ENCODE data around the gene CXCL6. TPM values are rescaled to one million over a fixed set of nuclear protein-coding genes. Genes with fewer than 3 reads are reported as not detected.

Gene CXCL6
- total RNA-seq, 3 donors from 2014 or later: not detected

DNA sequence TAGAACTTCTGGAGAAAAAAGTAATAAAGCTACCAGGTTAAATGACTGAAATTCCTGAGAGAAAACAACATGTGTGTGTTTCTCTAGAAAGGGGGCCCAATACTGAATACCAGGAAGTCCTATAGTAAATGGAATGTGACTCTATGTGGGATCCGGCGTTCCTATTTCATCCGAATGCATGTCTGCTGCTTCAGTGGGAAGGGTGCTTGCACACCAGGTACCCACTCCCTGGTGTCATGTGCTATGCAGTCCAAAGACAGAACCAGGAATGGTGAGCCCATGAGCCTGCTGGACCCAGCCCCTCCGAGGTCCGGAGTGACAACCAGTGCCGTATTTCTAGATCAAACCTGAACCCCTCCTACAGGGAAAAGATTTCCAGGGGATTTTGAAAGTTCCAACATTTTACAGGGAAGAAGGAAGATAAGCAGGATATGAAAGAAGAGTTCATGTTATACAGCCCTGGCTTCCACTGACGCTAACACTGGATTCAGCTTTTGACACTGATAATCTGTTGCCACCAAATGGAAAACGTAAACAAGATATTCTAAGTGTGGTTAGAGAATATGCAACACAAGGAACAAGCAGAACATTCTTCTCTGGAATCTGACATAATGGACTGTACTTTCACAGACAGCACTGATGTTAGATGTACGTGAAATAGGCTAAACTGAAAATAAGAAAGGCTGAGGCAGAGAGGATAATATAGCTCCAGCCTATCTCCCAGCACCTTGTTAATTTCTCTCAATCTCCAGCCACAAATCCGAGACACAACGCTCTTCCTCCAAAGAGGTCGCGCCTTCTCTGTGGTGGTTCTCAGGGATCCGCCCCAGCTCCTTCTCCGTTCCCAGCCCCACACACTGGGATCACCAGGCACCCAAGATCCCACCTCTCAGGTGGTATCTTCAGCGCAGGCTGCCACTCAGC, 32.0 kb downstream of the CXCL6 start:
- ATAC-seq (no peak), DNase-seq (no peak)
- no peaks in the 10 kb centered on the region for H3K4me1 Mint-ChIP-seq (ENCODE audit: low read depth)
- no peaks in the 10 kb centered on the region for H3K36me3 Mint-ChIP-seq (ENCODE audit: insufficient read depth)
- no peak overlapping the region for H3K4me3 Mint-ChIP-seq
- H3K9me3 Mint-ChIP-seq: no peaks in the 10 kb centered on the region
- H3K27me3 Mint-ChIP-seq (ENCODE audit: low read depth): peaks cover 21% of the 10 kb centered on the region

DNA sequence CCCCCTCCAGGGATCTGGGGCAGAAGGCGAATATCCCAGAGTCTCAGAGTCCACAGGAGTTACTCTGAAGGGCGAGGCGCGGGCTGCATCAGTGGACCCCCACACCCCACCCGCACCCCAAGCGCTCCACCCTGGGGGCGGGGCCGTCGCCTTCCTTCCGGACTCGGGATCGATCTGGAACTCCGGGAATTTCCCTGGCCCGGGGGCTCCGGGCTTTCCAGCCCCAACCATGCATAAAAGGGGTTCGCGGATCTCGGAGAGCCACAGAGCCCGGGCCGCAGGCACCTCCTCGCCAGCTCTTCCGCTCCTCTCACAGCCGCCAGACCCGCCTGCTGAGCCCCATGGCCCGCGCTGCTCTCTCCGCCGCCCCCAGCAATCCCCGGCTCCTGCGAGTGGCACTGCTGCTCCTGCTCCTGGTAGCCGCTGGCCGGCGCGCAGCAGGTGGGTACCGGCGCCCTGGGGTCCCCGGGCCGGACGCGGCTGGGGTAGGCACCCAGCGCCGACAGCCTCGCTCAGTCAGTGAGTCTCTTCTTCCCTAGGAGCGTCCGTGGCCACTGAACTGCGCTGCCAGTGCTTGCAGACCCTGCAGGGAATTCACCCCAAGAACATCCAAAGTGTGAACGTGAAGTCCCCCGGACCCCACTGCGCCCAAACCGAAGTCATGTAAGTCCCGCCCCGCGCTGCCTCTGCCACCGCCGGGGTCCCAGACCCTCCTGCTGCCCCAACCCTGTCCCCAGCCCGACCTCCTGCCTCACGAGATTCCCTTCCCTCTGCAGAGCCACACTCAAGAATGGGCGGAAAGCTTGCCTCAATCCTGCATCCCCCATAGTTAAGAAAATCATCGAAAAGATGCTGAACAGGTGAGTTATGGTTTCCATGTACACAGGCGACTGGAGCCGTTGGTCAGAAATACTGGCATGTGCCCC, 32.9 kb downstream of the CXCL6 start, which contains the start of gene CXCL1:
TSS of gene CXCL1 (plus strand) at position 264 of the 926 bp plus-strand sequence. CDS start at position 342, 78 bp downstream.
- Mint-ChIP-seq H3K9me3 (no peaks in the 10 kb centered on the region), H3K36me3 (ENCODE audit: insufficient read depth) (no peaks in the 10 kb centered on the region), H3K4me3 (no peak within 1 kb of the TSS), H3K4me1 (ENCODE audit: low read depth) (no peaks in the 10 kb centered on the region), H3K27me3 (ENCODE audit: low read depth) (peaks cover 21% of the 10 kb centered on the region)
- DNase-seq: no peak
- ATAC-seq: peak; percentile 10 to 37

DNA sequence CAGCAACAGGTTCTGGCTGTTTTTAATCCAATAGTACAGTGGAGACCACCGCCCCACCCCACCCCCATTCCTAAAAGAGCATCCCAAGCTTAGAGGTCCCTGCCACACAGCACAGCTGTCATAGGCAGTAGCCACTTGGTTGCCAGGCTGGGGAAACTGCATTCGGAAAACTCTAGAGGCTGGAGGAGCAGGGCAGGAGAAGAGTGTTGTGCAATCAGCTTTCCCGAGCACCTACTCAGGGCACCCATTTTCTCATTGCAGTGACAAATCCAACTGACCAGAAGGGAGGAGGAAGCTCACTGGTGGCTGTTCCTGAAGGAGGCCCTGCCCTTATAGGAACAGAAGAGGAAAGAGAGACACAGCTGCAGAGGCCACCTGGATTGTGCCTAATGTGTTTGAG, 33.8 kb downstream of the CXCL6 start:
- H3K4me1 Mint-ChIP-seq (ENCODE audit: low read depth): no peaks in the 10 kb centered on the region
- no peaks in the 10 kb centered on the region for H3K9me3 Mint-ChIP-seq
- DNase-seq: no peak

DNA sequence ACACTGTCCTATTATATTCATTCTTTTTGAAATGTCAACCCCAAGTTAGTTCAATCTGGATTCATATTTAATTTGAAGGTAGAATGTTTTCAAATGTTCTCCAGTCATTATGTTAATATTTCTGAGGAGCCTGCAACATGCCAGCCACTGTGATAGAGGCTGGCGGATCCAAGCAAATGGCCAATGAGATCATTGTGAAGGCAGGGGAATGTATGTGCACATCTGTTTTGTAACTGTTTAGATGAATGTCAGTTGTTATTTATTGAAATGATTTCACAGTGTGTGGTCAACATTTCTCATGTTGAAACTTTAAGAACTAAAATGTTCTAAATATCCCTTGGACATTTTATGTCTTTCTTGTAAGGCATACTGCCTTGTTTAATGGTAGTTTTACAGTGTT, 34.3 kb downstream of the CXCL6 start:
- ATAC-seq (no peak), DNase-seq (no peak)
- peaks cover 21% of the 10 kb centered on the region for H3K27me3 Mint-ChIP-seq (ENCODE audit: low read depth)
- no peaks in the 10 kb centered on the region for H3K9me3 Mint-ChIP-seq
- H3K36me3 Mint-ChIP-seq (ENCODE audit: insufficient read depth): no peaks in the 10 kb centered on the region
- H3K4me3 Mint-ChIP-seq: no peak overlapping the region
- H3K4me1 Mint-ChIP-seq (ENCODE audit: low read depth): no peaks in the 10 kb centered on the region

More for the DNA sequence above, 33.8 kb downstream of the CXCL6 start:
- Mint-ChIP-seq H3K4me3 (no peak overlapping the region), H3K36me3 (ENCODE audit: insufficient read depth) (no peaks in the 10 kb centered on the region), H3K27me3 (ENCODE audit: low read depth) (peaks cover 21% of the 10 kb centered on the region)
- no peak for ATAC-seq

DNA sequence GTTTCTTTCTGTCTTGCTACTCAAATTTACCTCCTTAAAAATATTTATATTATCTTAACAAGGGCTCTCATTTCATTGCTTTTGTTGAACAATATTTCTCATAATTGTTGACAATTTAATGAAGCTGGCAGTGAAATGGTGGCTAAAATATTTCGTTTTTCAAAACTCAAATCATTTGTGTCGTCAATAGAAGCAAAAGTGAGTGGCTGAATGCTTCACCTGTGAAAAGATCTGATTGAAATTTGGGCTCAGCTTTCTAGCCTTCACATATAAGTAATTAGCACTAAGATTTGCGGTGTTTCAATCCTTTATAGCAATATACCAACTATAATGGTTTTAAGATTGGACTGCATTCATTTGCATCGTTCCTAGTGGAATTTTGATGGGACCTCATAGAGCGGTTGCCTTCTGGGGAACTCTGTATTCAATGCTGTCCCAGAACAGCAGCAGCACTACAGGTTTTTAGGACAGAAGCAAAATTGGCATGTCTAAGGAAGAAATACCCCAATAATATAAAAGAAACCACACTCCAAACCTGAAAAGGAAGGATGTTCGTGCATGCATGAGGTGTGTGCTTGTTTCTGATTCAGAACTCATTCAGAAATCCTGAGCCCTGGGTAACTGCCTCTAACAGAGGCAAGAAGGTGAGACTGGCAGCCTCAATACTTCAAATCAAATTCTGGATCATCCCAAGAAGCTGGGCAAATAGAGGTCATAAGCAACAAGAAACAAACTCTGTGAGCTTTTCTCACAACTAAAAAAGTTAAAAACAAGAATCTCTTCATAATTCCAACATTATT, 35.2 kb downstream of the CXCL6 start:
- no peaks in the 10 kb centered on the region for H3K9me3 Mint-ChIP-seq
- no peaks in the 10 kb centered on the region for H3K4me1 Mint-ChIP-seq (ENCODE audit: low read depth)
- H3K4me3 Mint-ChIP-seq: no peak overlapping the region
- H3K27me3 Mint-ChIP-seq (ENCODE audit: low read depth): peaks cover 21% of the 10 kb centered on the region
- H3K36me3 Mint-ChIP-seq (ENCODE audit: insufficient read depth): no peaks in the 10 kb centered on the region
- no peak for ATAC-seq
- no peak for DNase-seq

DNA sequence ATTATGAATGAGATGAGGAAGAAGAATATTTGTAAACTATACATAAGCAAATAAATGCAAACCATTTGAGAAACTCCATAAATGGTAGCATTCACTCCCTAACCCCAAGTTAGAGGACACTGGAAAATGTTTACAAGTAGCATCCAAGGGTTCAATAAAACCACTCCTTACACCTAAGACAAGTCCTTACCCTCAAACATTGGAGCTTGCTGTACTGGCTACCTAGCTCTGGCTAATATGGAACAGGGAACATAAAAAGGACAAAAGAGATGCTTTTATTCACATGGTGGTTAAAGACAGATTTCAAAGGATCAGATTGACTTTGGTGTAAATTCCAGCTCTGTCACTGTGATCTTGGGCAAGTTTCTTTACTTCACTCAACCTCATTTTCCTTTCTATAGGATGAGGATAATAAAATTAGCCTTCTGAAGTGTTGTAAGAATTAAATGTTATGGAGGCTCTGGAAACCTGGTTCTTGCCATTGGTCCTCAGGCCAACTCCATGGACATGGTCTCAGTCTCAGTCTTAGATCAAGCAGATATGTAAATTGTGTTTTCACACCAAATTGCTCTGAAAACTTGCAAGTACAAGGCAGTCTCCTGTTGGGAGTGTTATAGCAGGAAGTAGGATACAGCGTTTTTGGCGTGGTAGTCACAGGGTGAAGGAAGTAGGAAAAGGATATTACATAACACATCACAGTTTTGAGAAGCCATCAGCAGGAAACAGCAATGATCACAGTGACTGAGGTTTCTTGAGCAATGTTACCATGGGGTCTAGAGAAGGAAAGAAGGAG, 36.0 kb downstream of the CXCL6 start:
- Mint-ChIP-seq H3K27me3 (ENCODE audit: low read depth) (peaks cover 21% of the 10 kb centered on the region), H3K4me3 (no peak overlapping the region), H3K4me1 (ENCODE audit: low read depth) (no peaks in the 10 kb centered on the region), H3K9me3 (no peaks in the 10 kb centered on the region), H3K36me3 (ENCODE audit: insufficient read depth) (no peaks in the 10 kb centered on the region)
- ATAC-seq (no peak), DNase-seq (no peak)

DNA sequence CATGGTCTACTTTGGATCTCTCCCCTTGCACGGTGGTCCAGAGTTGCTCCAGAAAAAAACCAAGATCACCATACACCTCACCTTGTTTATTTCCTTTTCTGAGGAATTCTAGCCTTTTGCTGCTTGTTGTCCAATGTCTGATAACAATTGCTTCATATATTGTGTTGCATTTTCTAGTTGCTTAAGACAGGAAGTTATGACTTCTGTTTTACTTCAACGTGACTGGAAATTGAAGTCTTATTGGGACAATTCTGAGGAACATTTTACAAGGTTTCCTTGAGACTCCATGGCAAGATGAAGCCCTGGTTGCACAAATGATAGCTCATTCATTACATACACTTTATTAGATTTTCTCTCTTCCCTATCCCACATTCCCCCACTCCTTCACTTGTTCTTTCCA, 37.9 kb downstream of the CXCL6 start:
- H3K9me3 Mint-ChIP-seq: no peaks in the 10 kb centered on the region
- peaks cover 8% of the 10 kb centered on the region for H3K27me3 Mint-ChIP-seq (ENCODE audit: low read depth)
- no peak for DNase-seq
- H3K36me3 Mint-ChIP-seq (ENCODE audit: insufficient read depth): no peaks in the 10 kb centered on the region
- H3K4me1 Mint-ChIP-seq (ENCODE audit: low read depth): no peaks in the 10 kb centered on the region
- ATAC-seq: no peak
- no peak overlapping the region for H3K4me3 Mint-ChIP-seq

DNA sequence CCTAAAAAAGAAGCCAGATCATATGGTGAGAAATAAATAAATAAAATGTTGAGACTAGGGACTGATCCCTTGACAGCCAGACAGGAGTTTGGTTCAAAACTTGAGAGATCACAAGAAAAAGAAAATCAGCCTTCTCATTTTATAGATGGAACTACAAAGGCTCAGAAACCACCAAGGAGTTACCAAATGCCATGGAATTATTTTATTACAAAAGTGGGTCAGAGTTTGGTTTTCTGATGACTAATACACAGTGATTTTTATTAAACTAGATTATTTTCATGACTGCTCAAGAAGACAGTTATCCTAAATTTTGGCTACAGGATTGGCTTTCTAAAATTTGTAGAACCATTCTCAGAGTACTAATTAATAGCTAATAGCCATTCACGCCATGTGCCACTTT, 38.9 kb downstream of the CXCL6 start:
- ATAC-seq: no peak
- no peaks in the 10 kb centered on the region for H3K4me1 Mint-ChIP-seq (ENCODE audit: low read depth)
- H3K36me3 Mint-ChIP-seq (ENCODE audit: insufficient read depth): no peaks in the 10 kb centered on the region
- no peaks in the 10 kb centered on the region for H3K9me3 Mint-ChIP-seq
- no peak for DNase-seq
- no peak overlapping the region for H3K4me3 Mint-ChIP-seq
- no peaks in the 10 kb centered on the region for H3K27me3 Mint-ChIP-seq (ENCODE audit: low read depth)

DNA sequence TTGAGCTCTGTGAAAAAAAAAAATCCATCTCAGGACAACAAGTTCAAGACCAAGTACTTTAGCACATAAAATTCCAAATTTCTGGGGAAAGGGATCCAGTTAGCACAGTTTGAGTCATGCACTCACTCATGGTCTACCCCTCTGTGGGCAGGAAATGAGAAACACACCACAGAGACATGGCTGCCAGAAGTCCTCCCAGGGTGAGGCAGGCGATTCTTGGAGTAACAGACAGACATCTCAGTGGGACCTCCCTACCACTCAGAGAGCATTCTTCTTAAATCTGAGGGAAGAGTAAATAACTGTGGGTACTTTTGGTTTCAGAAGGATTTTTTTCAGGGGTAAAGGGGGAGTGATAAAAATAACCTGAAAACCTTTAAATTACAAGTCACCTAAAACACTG, 46.8 kb downstream of the CXCL6 start:
- no peaks in the 10 kb centered on the region for H3K27me3 Mint-ChIP-seq (ENCODE audit: low read depth)
- DNase-seq (no peak), ATAC-seq (no peak)
- no peaks in the 10 kb centered on the region for H3K4me1 Mint-ChIP-seq (ENCODE audit: low read depth)
- no peaks in the 10 kb centered on the region for H3K36me3 Mint-ChIP-seq (ENCODE audit: insufficient read depth)
- no peak overlapping the region for H3K4me3 Mint-ChIP-seq
- H3K9me3 Mint-ChIP-seq: no peaks in the 10 kb centered on the region

DNA sequence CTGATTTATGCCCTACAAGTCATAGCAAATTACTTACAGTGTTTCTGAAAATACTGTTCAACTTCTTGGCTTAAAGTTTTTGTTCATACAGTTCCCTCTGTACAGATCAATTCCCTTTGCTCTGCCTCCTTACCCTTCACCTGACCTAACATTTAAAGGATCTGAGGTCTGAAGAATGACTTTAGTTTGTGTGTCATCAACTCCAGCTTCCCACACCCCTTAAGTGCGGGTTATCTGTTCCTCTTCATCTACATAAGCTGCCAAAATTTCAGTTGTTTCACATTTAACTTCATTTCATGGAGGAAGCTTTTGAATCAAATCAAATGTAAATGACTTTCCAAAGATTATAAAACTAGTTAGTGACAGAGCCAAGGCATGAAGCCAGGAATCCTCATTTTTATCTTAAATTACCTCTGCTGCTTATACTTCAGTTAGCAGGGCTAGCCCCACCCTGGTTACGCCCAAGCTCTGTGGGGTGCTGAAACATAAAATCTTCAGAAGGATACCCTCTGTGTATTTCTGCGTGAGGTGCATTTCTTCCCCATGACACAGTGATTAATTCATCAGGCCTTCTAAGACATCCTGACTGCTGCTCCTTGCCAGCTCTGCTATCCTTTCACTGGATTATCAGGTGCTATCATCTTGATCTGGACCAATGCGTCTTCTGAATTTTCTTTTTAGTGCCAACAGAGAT, 49.2 kb downstream of the CXCL6 start:
- ATAC-seq: no peak
- DNase-seq: no peak

More for the DNA sequence above, 49.2 kb downstream of the CXCL6 start:
- no peaks in the 10 kb centered on the region for H3K9me3 Mint-ChIP-seq
- H3K4me3 Mint-ChIP-seq: no peak overlapping the region
- H3K36me3 Mint-ChIP-seq (ENCODE audit: insufficient read depth): no peaks in the 10 kb centered on the region
- no peaks in the 10 kb centered on the region for H3K4me1 Mint-ChIP-seq (ENCODE audit: low read depth)
- no peaks in the 10 kb centered on the region for H3K27me3 Mint-ChIP-seq (ENCODE audit: low read depth)
